ENCODE data around the gene PDE8B.

DNA sequence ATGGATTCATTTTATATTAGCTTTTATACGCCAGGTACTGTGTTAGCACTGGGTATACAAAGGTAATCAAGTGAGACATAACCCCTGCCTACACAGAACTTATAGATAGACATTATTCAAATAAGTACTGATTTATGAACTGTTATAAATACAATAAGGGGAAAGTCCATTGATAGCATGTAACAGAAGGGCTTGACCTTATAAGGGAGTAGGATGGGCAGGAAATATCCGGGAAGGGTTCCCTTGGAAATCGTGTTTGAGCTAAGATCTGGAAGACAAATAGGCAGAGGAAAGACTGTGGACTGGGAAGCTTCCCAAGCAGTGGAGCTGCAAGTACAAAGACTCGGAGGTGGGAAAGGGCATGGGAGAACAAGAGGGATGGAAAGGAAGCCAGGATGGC is 170.2 kb downstream of the PDE8B start:
- TF ChIP-seq, protein P1, sequence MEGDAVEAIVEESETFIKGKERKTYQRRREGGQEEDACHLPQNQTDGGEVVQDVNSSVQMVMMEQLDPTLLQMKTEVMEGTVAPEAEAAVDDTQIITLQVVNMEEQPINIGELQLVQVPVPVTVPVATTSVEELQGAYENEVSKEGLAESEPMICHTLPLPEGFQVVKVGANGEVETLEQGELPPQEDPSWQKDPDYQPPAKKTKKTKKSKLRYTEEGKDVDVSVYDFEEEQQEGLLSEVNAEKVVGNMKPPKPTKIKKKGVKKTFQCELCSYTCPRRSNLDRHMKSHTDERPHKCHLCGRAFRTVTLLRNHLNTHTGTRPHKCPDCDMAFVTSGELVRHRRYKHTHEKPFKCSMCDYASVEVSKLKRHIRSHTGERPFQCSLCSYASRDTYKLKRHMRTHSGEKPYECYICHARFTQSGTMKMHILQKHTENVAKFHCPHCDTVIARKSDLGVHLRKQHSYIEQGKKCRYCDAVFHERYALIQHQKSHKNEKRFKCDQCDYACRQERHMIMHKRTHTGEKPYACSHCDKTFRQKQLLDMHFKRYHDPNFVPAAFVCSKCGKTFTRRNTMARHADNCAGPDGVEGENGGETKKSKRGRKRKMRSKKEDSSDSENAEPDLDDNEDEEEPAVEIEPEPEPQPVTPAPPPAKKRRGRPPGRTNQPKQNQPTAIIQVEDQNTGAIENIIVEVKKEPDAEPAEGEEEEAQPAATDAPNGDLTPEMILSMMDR (IDR thresholded peaks at IDR 0.05), result no peak
- TF ChIP-seq POLR2A (IDR thresholded peaks at IDR 0.05) (no peak), EP300 (IDR thresholded peaks at IDR 0.05) (no peak)

Data from ovary (tissue), 3 donors.